H54 (cell line): ENCODE measurements around the gene PRKCZ.

Experiments used
- DNase-seq: peaks from one replicate; pipeline ENCODE4 v3.0.0; 2011; ENCODE audit warnings: low spot score, mixed read lengths; ENCODE audit not compliant: insufficient read length
- FAIRE-seq: peaks from 3 replicates; lab custom pipeline; 2011; peaks lifted over from hg19 to GRCh38; lab: Jason Lieb, UNC
- POLR2A ChIP-seq: IDR thresholded peaks from 2 replicates; pipeline ENCODE4 v1.6.1; 2011; ENCODE audit warnings: low read depth, mild to moderate bottlenecking, low read length

Gene PRKCZ

GRCh38 chr1:2097386-2098300 lies 47.4 kb downstream of the PRKCZ start:
- TF ChIP-seq POLR2A, result no peak
- DNase-seq, result no peak
- no peak for FAIRE-seq

GRCh38 chr1:2098301-2098698 lies 48.1 kb downstream of the PRKCZ start:
- FAIRE-seq, result no peak
- no peak for TF ChIP-seq POLR2A
- DNase-seq, result peak; percentile 25

GRCh38 chr1:2098839-2099785 lies 48.9 kb downstream of the PRKCZ start:
- FAIRE-seq (no peak), DNase-seq (no peak)
- TF ChIP-seq POLR2A, result no peak

- DNase-seq (no peak), FAIRE-seq (no peak)
- no peak for TF ChIP-seq POLR2A
Observed at GRCh38 chr1:2099886-2100779, 49.9 kb downstream of the PRKCZ start.

- no peak for DNase-seq
- no peak for TF ChIP-seq POLR2A
- no peak for FAIRE-seq
Observed at GRCh38 chr1:2100780-2101108, 50.5 kb downstream of the PRKCZ start.

GRCh38 chr1:2101531-2101930 lies 51.3 kb downstream of the PRKCZ start:
- no peak for FAIRE-seq
- no peak for TF ChIP-seq POLR2A
- no peak for DNase-seq

GRCh38 chr1:2101946-2102345 lies 51.7 kb downstream of the PRKCZ start:
- FAIRE-seq, result no peak
- no peak for DNase-seq
- TF ChIP-seq POLR2A, result no peak

GRCh38 chr1:2102753-2103152 lies 52.5 kb downstream of the PRKCZ start:
- no peak for TF ChIP-seq POLR2A
- DNase-seq (no peak), FAIRE-seq (no peak)

GRCh38 chr1:2103266-2103900 lies 53.2 kb downstream of the PRKCZ start:
- FAIRE-seq (no peak), DNase-seq (no peak)
- TF ChIP-seq POLR2A, result no peak

- FAIRE-seq (no peak), DNase-seq (no peak)
- no peak for TF ChIP-seq POLR2A
Observed at GRCh38 chr1:2103901-2104590, 53.8 kb downstream of the PRKCZ start.

GRCh38 chr1:2104621-2105427 lies 54.6 kb downstream of the PRKCZ start:
- no peak for TF ChIP-seq POLR2A
- DNase-seq (no peak), FAIRE-seq (no peak)
